22Rv1 (cell line): ENCODE data around the gene KCNH4.
A peak's percentile ranks its signal among the peaks of the same experiment; 100 is the strongest.
"Not testable (repeated sequence)": the region's sequence is repeated elsewhere in the genome, so short reads cannot be mapped to it uniquely, and the experiment has no call there.

Experiments
- H3K27ac ChIP-seq: fragments of 450-650 bp; 2 replicates; pipeline ENCODE4 v1.5.1; 2017
- ZFX ChIP-seq: fragments of 450-650 bp; IDR thresholded peaks from 2 replicates; pipeline ENCODE4 v1.6.1; 2017; ENCODE audit warnings: antibody characterized with exemption, borderline replicate concordance
- TF ChIP-seq, protein P1 (sequence below): fragments of 450-650 bp; IDR thresholded peaks from 2 replicates; pipeline ENCODE4 v1.5.1; 2017; ENCODE audit warnings: mild to moderate bottlenecking

KCNH4 gene

DNA sequence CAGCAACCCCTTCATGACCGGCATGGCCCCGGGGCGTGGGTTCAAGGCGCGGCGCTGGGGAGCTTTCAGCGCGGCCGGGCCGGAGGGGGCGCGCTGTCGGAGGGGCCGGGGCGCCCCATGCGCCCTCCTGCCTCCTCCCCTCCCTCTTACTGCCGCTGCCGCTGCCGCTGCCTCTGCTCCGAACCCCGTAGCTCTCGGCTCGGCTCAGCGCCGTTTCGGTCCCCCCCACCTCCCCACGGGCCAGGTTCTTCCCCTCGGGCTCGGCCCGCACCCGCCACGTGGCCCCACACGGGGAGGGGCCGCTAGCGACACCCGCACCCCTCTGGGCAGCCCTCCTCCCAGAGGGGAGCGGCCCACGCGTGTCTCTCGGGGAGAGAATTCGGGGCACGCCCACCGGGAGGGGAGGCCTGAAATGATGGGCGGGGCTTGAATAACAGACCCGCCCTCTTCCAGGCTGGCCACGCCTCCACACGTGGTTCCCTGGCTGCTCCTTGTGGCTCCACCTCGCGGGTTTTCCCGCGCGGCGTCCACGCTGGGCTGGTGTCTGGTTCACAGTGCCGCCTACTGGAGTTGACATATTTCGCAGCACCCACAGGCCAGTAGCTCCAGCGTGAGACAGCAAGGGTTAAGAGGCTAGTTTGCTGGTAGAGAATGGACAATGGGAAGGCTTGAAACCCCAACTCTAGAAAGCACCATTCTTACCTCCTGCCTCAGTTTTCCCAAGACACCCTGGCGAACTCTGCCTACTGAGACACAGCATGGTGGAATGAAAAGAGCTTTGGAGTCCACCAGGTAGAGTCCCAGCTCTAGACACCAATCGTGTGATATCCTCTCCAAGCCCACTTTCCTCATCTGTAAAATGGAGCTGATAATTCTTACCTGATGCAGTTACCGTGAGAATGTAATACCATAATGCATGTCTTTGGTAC is at the start of gene KCNH4:
KCNH4 (minus strand) TSS at position 221 of the 929 bp plus-strand sequence; CDS start at position 24, 197 bp downstream.
- TF ChIP-seq, protein P1, sequence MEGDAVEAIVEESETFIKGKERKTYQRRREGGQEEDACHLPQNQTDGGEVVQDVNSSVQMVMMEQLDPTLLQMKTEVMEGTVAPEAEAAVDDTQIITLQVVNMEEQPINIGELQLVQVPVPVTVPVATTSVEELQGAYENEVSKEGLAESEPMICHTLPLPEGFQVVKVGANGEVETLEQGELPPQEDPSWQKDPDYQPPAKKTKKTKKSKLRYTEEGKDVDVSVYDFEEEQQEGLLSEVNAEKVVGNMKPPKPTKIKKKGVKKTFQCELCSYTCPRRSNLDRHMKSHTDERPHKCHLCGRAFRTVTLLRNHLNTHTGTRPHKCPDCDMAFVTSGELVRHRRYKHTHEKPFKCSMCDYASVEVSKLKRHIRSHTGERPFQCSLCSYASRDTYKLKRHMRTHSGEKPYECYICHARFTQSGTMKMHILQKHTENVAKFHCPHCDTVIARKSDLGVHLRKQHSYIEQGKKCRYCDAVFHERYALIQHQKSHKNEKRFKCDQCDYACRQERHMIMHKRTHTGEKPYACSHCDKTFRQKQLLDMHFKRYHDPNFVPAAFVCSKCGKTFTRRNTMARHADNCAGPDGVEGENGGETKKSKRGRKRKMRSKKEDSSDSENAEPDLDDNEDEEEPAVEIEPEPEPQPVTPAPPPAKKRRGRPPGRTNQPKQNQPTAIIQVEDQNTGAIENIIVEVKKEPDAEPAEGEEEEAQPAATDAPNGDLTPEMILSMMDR, result peak; percentile 88
- no peak for TF ChIP-seq ZFX
- no peak within 1 kb of the TSS for H3K27ac ChIP-seq

- TF ChIP-seq ZFX, result no peak
- TF ChIP-seq, protein P1, result no peak
- no peak overlapping the region for H3K27ac ChIP-seq
These were observed 49.3 kb upstream of the KCNH4 start for GRCh38 chr17:42230225-42230624.

GRCh38 chr17:42227849-42228700 is 47.1 kb upstream of the KCNH4 start:
- H3K27ac ChIP-seq, result peak overlapping the region; percentile 9; the same call in 1 of the 2 replicates
- TF ChIP-seq, protein P1, result no peak
- no peak for TF ChIP-seq ZFX

DNA sequence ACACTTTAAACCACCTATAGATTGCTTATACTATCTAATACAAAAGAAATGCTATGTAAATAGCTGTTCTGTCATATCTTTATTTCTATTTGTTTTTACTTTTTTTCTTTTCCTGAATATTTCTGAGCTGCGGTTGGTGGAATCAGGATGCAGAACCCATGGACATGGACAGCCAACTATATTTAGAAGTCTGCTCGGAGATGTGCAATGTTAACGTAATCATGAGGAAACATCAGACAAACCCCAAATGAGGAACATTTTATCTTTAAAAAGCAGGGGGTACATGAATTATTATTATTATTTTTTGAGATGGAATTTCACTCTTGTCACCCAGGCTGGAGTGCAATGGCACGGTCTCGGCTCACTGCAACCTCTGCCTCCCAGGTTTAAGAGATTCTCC is 44.7 kb upstream of the KCNH4 start:
- TF ChIP-seq, protein P1, result no peak
- TF ChIP-seq ZFX, result no peak
- no peak overlapping the region for H3K27ac ChIP-seq

- H3K27ac ChIP-seq, result no peak overlapping the region
- no peak for TF ChIP-seq ZFX
- TF ChIP-seq, protein P1, result no peak
These were observed 43.7 kb upstream of the KCNH4 start for GRCh38 chr17:42224651-42225050.

GRCh38 chr17:42221886-42222745 is 41.2 kb upstream of the KCNH4 start:
- TF ChIP-seq, protein P1, result peak; percentile 65
- no peak for TF ChIP-seq ZFX

GRCh38 chr17:42219280-42219679 is 38.3 kb upstream of the KCNH4 start:
- H3K27ac ChIP-seq, result not testable (repeated sequence)

More at GRCh38 chr17:42221886-42222745, 41.2 kb upstream of the KCNH4 start:
- no peak overlapping the region for H3K27ac ChIP-seq
